Gastroesophageal sphincter (tissue), 3 donors: ENCODE results near the gene HADHB.

Source experiments
- CTCF ChIP-seq, 4 experiments: fragments of 200-600 bp in 2 of 4; fragments of 450-650 bp in 2 of 4; sonication (generic) in 1 of 4; IDR thresholded peaks; one replicate each; pipeline ENCODE4 v1.5.1; 2017 to 2019; ENCODE audit warnings: antibody characterized with exemption in 4 of 4, mild to moderate bottlenecking in 2 of 4, moderate library complexity in 2 of 4
- POLR2A ChIP-seq, 2 donors: fragments of 450-650 bp; IDR thresholded peaks; one replicate each; pipeline ENCODE4 v1.6.1; 2017; ENCODE audit warnings: antibody characterized with exemption in 2 of 2, mild to moderate bottlenecking in 2 of 2, moderate library complexity in 1 of 2
- POLR2AphosphoS5 ChIP-seq: sonication (generic); formaldehyde crosslinking; IDR thresholded peaks from one replicate; pipeline ENCODE4 v1.6.1; 2017; ENCODE audit warnings: antibody characterized with exemption

- TF ChIP-seq POLR2AphosphoS5: no peak
- TF ChIP-seq CTCF (IDR thresholded peaks at IDR 0.05): no peak
- TF ChIP-seq POLR2A (IDR thresholded peaks at IDR 0.05): no peak
Measured at GRCh38 chr2:26245231-26245732, 543 bp downstream of the HADHB start.
